Cardiac muscle cell (in vitro differentiated cells and primary cell): Measurements from ENCODE around the gene HOXD13. TPM values are rescaled to one million over a fixed set of nuclear protein-coding genes. Genes with fewer than 3 reads are reported as not detected.

Source experiments
- DNase-seq, 2 donors: peaks; one replicate each; pipeline versions ENCODE4 v3.0.0 to v3.0.0-alpha.2; 2010 to 2017; ENCODE audit warnings: low read depth in 1 of 2, low spot score in 1 of 2
- H3K27ac ChIP-seq: fragments of 200-600 bp; sonication (generic); 2 replicates; pipeline ENCODE4 v1.5.1; 2016
- H3K27me3 ChIP-seq: fragments of 200-600 bp; sonication (generic); 2 replicates; pipeline ENCODE4 v1.6.0; 2016; ENCODE audit warnings: control low read depth
- H3K36me3 ChIP-seq: fragments of 200-600 bp; sonication (generic); 2 replicates; pipeline ENCODE4 v1.5.1; 2016; ENCODE audit warnings: control low read depth
- H3K4me1 ChIP-seq: fragments of 200-600 bp; sonication (generic); 2 replicates; pipeline ENCODE4 v1.8.1; 2017; ENCODE audit warnings: low read depth, mild to moderate bottlenecking, mixed run types
- H3K4me3 ChIP-seq: fragments of 200-600 bp; sonication (generic); 2 replicates; pipeline ENCODE4 v1.5.1; 2016; ENCODE audit warnings: mild to moderate bottlenecking
- H3K9me3 ChIP-seq: fragments of 200-600 bp; sonication (generic); 2 replicates; pipeline ENCODE4 v1.5.1; 2017; ENCODE audit warnings: low read depth, mild to moderate bottlenecking, control low read depth
- CTCF ChIP-seq: IDR thresholded peaks from 2 replicates; pipeline ENCODE4 v1.5.1; 2012; ENCODE audit warnings: low read depth, mild to moderate bottlenecking, low read length
- polyA plus RNA-seq: library from polyadenylated mRNA; unstranded; fragments of >200 nt; fragmentation: Nextera tagmentation; extraction: Ambion mirVana; gene quantifications from 2 replicates; pipeline ENCODE4 v1.2.1, GENCODE V29; 2016
- total RNA-seq: library from RNA; depleted of rRNA; stranded (reverse); fragments of >200 nt; gene quantifications from 2 replicates; pipeline ENCODE4 v1.2.3, GENCODE V29; 2016

Gene HOXD13
- total and polyA plus RNA-seq, 2 experiments from 2014 or later: not detected

DNA sequence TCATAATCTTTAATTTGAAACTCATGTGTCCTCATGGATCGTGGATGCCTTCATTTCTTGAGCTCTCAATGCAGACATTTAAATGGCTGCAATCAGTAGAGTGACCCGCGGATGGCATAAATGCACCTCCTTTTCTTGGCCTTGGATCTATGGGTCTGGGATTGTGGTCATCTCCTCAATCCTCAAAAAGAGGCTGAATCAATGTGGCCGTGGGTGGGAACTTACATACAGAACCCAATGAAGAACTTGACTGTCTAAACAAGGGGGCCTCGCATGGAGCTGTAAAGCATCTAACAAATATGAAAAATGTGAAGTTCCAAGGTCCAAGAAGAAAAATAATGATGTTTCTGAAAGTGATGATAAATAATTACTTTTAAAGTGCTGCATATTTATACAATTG, 2.9 kb downstream of the HOXD13 start:
- H3K4me1 ChIP-seq: no peaks in the 10 kb centered on the region
- no peaks in the 10 kb centered on the region for H3K9me3 ChIP-seq
- H3K4me3 ChIP-seq: no peak overlapping the region
- no peaks in the 10 kb centered on the region for H3K36me3 ChIP-seq
- TF ChIP-seq CTCF: no peak
- DNase-seq: no peak
- no peak overlapping the region for H3K27ac ChIP-seq
- H3K27me3 ChIP-seq: peaks cover 100% of the 10 kb centered on the region

DNA sequence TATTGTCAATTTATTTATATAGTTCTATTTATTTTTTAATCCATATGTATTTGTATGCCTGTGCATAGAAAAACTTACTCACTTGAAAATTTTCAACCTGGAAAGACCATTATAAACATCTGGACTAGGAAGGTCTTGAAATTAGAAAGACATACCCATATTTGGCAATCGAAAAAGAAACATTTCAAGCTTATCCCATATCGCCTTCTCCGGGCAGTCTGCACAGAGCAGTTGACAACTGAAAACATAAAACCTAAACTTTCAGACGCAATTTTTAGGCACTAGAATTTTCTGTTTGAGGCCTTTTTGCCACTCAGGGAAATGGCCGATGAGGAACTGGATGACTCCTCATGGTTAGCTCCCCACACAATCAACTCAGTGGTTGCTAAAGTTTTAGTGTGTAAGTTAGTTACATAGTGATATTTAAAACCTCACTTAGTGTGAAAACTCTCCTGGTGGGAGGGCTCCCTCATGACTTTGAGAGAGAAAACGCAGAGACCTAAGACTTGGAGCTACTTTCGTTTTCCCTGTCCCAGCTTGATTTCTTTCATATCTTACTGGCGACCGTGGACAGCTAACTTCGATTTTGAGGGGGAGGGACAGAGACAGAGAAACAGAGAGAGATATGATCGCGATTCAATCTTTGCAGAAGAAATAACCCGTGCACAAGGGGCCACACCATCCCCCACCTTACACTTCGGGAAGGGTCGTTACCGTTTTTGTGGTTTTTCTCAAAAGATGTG, 3.9 kb downstream of the HOXD13 start:
- no peaks in the 10 kb centered on the region for H3K9me3 ChIP-seq
- H3K36me3 ChIP-seq: no peaks in the 10 kb centered on the region
- DNase-seq: no peak
- H3K27ac ChIP-seq: no peak overlapping the region
- H3K4me3 ChIP-seq: no peak overlapping the region
- no peaks in the 10 kb centered on the region for H3K4me1 ChIP-seq
- TF ChIP-seq CTCF: no peak
- H3K27me3 ChIP-seq: peaks cover 100% of the 10 kb centered on the region

GRCh38 chr2:176096986-176097819, 4.7 kb downstream of the HOXD13 start:
- no peaks in the 10 kb centered on the region for H3K36me3 ChIP-seq
- no peak overlapping the region for H3K27ac ChIP-seq
- no peaks in the 10 kb centered on the region for H3K4me1 ChIP-seq
- H3K27me3 ChIP-seq: peaks cover 100% of the 10 kb centered on the region
- H3K9me3 ChIP-seq: no peaks in the 10 kb centered on the region
- peak; percentile 65 to 88 for DNase-seq
- peak; percentile 74 for TF ChIP-seq CTCF
- H3K4me3 ChIP-seq: peak overlapping the region; percentile 33

- TF ChIP-seq CTCF: no peak
- H3K27me3 ChIP-seq: peaks cover 100% of the 10 kb centered on the region
- H3K4me3 ChIP-seq: no peak overlapping the region
- no peaks in the 10 kb centered on the region for H3K9me3 ChIP-seq
- no peaks in the 10 kb centered on the region for H3K36me3 ChIP-seq
- DNase-seq: no peak
- no peaks in the 10 kb centered on the region for H3K4me1 ChIP-seq
- no peak overlapping the region for H3K27ac ChIP-seq
Measured at GRCh38 chr2:176097820-176098365, 5.4 kb downstream of the HOXD13 start.

DNA sequence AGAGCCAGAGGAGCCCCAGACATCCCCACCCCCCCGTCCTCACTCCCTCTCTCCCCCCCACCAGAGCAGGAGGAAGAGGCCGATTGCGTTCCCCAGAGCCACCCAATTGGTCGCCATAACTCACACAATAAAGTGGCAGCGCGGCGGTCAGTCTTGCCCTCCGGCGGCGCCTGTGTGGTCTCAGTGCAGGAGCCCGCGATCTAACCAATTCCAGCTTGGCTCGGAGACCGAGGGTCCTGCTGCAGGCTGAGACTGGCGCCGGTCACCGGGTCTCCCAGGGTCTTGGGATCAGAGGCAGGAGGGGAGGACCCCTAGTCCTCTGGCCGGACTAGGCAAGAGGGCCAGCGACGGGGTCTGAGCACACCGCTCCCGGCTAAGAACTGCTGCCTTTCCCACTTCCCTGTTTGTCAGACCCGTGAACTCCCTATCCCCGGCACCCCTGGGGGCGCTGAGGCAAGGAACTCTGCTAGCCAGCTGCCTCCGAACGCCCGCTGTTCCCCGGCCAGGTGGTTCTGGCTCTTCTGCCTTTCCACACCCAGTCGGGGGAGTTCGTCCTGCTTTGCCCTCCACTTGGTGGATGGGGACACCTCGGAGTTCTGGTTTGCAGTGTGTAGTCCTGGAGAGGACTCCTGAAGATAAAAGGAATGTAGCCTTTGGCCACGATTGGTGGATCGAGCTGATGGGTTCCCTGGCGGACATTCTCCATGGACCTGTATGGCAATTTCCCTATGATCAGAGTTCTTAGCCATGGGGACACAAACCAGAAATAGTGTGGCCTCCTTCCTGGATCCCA, 6.0 kb downstream of the HOXD13 start:
- no peak for TF ChIP-seq CTCF
- no peak for DNase-seq
- Histone ChIP-seq H3K4me1 (no peaks in the 10 kb centered on the region), H3K27me3 (peaks cover 100% of the 10 kb centered on the region), H3K27ac (no peak overlapping the region), H3K36me3 (no peaks in the 10 kb centered on the region), H3K9me3 (no peaks in the 10 kb centered on the region), H3K4me3 (no peak overlapping the region)
